Esophagus muscularis mucosa (tissue), 4 donors: Measurements from ENCODE around the gene DAZAP1. TPM values are rescaled to one million over a fixed set of nuclear protein-coding genes. Genes with fewer than 3 reads are reported as not detected.

ENCODE experiments used
- DNase-seq: peaks from one replicate; pipeline ENCODE4 v3.0.0-alpha.2; 2017; ENCODE audit errors: extremely low spot score
- H3K27ac ChIP-seq, 4 donors: fragments of 200-600 bp; sonication (generic); replicated peaks in 1 of 4; 1 replicate in 3 of 4; 2 replicates in 1 of 4; pipeline ENCODE4 v1.5.1; 2016 to 2019; ENCODE audit warnings: mild to moderate bottlenecking in 1 of 4
- H3K27me3 ChIP-seq, 4 donors: fragments of 200-600 bp; sonication (generic); one replicate each; pipeline versions ENCODE4 v1.5.1 to v1.6.0; 2016 to 2019
- H3K36me3 ChIP-seq, 4 donors: fragments of 200-600 bp; sonication (generic); one replicate each; pipeline ENCODE4 v1.5.1; 2016 to 2019
- H3K4me1 ChIP-seq, 4 donors: fragments of 200-600 bp; sonication (generic); one replicate each; pipeline ENCODE4 v1.5.1; 2016 to 2019
- H3K4me3 ChIP-seq, 4 donors: fragments of 200-600 bp; sonication (generic); 1 replicate in 2 of 4; 2 replicates in 2 of 4; pipeline ENCODE4 v1.5.1; 2016 to 2019; ENCODE audit warnings: mild to moderate bottlenecking in 4 of 4, moderate library complexity in 1 of 4
- H3K9me3 ChIP-seq, 4 donors: fragments of 200-600 bp; sonication (generic); 1 replicate in 3 of 4; 2 replicates in 1 of 4; pipeline ENCODE4 v1.5.1; 2016 to 2019
- EP300 ChIP-seq: sonication (generic); formaldehyde crosslinking; IDR thresholded peaks from one replicate; pipeline ENCODE4 v1.6.1; 2017; ENCODE audit warnings: antibody characterized with exemption
- POLR2A ChIP-seq: fragments of 450-650 bp; IDR thresholded peaks from one replicate; pipeline ENCODE4 v1.6.1; 2017; ENCODE audit warnings: antibody characterized with exemption, moderate library complexity, mild to moderate bottlenecking, low read depth
- POLR2AphosphoS5 ChIP-seq, 2 donors: sonication (generic); formaldehyde crosslinking; IDR thresholded peaks; one replicate each; pipeline ENCODE4 v1.6.1; 2017; ENCODE audit warnings: antibody characterized with exemption in 2 of 2
- WGBS: methylation state at CpG from one replicate; pipeline ENCODE4 v1.1.5; 2018; 5-methylcytosine and 5-hydroxymethylcytosine counted together
- intact Hi-C: fragments of 100-400 bp; cut with DNase I; formaldehyde crosslinking; loops from one replicate; pipeline ENCODE4 v1.15.1; 2023
- total RNA-seq, 4 donors: library from RNA; depleted of rRNA; stranded (reverse); fragments of >200 nt; gene quantifications; one replicate each; pipeline versions ENCODE4 v1.1.0 to v1.2.1, GENCODE V29; 2016
- TF ChIP-seq, protein P1 (sequence below), 3 experiments: fragments of 200-600 bp in 2 of 3; fragments of 450-650 bp in 1 of 3; sonication (generic) in 2 of 3; IDR thresholded peaks; one replicate each; pipeline ENCODE4 v1.5.1; 2017 to 2019; ENCODE audit warnings: antibody characterized with exemption in 3 of 3, mild to moderate bottlenecking in 2 of 3, moderate library complexity in 1 of 3

The DAZAP1 gene
- total RNA-seq, 4 donors from 2014 or later, result 44.9 to 79.4 (median 52.9) TPM

DNA sequence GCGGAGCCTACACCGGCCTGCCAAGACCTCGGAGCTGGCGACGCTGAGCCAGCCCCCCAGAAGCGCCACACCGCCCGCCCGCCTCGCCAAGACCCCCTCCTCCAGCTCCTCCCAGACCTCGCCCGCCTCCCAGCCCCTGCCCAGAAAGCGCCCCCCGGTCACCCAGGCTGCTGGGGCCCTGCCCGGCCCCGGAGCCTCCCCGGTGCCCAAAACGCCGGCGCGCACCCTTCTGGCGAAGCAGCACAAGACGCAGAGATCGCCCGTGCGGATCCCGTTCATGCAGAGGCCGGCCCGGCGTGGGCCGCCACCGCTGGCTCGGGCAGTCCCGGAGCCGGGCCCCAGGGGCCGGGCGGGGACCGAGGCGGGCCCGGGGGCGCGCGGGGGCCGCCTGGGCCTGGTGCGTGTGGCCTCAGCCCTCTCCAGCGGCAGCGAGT lies 61.5 kb downstream of the DAZAP1 start:
- WGBS, result 4% methylated on average over 9 of the region's 47 CpGs
- TF ChIP-seq POLR2A (no peak), POLR2AphosphoS5 (IDR thresholded peaks at IDR 0.05) (no peak), EP300 (no peak)
- TF ChIP-seq, protein P1, sequence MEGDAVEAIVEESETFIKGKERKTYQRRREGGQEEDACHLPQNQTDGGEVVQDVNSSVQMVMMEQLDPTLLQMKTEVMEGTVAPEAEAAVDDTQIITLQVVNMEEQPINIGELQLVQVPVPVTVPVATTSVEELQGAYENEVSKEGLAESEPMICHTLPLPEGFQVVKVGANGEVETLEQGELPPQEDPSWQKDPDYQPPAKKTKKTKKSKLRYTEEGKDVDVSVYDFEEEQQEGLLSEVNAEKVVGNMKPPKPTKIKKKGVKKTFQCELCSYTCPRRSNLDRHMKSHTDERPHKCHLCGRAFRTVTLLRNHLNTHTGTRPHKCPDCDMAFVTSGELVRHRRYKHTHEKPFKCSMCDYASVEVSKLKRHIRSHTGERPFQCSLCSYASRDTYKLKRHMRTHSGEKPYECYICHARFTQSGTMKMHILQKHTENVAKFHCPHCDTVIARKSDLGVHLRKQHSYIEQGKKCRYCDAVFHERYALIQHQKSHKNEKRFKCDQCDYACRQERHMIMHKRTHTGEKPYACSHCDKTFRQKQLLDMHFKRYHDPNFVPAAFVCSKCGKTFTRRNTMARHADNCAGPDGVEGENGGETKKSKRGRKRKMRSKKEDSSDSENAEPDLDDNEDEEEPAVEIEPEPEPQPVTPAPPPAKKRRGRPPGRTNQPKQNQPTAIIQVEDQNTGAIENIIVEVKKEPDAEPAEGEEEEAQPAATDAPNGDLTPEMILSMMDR (IDR thresholded peaks at IDR 0.05), result no peak
- H3K9me3 ChIP-seq, result no peaks in the 10 kb centered on the region
- peaks cover 54 to 89% (median 82%) of the 10 kb centered on the region in 4 donors for H3K4me1 ChIP-seq
- H3K36me3 ChIP-seq, result peaks cover 0 to 3% (median 0%) of the 10 kb centered on the region in 4 donors
- no peak overlapping the region for H3K27ac ChIP-seq
- peaks cover 32 to 98% (median 71%) of the 10 kb centered on the region in 4 donors for H3K27me3 ChIP-seq
- DNase-seq, result no peak
- intact Hi-C loops, result no loop called here
- peak overlapping the region; percentile 46 to 59 (median 49) for H3K4me3 ChIP-seq

DNA sequence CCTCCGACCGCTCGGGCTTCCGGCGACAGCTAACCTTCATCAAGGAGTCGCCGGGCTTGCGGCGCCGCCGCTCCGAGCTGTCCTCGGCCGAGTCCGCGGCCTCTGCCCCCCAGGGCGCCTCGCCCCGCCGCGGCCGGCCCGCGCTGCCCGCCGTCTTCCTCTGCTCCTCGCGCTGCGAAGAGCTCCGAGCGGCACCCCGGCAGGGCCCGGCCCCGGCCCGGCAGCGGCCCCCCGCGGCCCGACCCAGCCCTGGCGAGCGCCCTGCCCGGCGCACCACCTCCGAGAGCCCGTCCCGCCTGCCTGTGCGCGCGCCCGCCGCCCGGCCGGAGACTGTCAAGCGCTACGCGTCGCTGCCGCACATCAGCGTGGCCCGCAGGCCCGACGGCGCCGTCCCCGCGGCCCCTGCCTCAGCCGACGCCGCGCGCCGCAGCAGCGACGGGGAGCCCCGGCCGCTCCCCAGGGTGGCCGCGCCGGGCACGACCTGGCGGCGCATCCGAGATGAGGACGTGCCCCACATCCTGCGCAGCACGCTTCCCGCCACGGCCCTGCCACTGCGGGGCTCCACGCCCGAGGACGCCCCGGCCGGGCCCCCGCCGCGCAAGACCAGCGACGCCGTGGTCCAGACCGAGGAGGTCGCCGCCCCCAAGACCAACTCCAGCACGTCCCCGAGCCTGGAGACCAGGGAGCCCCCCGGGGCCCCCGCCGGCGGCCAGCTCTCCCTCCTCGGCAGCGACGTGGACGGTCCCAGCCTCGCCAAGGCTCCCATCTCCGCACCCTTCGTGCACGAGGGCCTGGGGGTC lies 62.1 kb downstream of the DAZAP1 start:
- Histone ChIP-seq H3K27ac (no peak overlapping the region), H3K27me3 (peaks cover 32 to 100% (median 71%) of the 10 kb centered on the region in 4 donors), H3K9me3 (no peaks in the 10 kb centered on the region), H3K4me3 (peak overlapping the region; percentile 46 to 59 (median 49)), H3K36me3 (peaks cover 0 to 10% (median under 1%) of the 10 kb centered on the region in 4 donors), H3K4me1 (peaks cover 58 to 95% (median 85%) of the 10 kb centered on the region in 4 donors)
- no peak for DNase-seq
- TF ChIP-seq, protein P1 (IDR thresholded peaks at IDR 0.05), result no peak
- TF ChIP-seq POLR2AphosphoS5 (IDR thresholded peaks at IDR 0.05) (no peak), POLR2A (no peak), EP300 (no peak)
- intact Hi-C loops, result no loop called here
- 12% methylated on average over 32 of the region's 117 CpGs for WGBS

DNA sequence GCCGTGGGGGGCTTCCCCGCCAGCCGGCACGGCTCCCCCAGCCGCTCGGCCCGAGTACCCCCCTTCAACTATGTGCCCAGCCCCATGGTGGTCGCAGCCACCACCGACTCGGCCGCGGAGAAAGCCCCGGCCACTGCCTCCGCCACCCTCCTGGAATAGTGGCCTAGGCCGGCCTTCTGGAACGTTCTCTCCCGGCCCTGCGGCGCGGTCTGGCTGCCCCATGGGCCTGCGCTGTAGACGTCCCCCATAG lies 62.6 kb downstream of the DAZAP1 start:
- WGBS, result 6% methylated on average over 6 of the region's 22 CpGs
- Histone ChIP-seq H3K36me3 (peaks cover 0 to 15% (median 5%) of the 10 kb centered on the region in 4 donors), H3K4me1 (peaks cover 58 to 95% (median 86%) of the 10 kb centered on the region in 4 donors), H3K9me3 (no peaks in the 10 kb centered on the region), H3K4me3 (peak overlapping the region; percentile 46 to 59 (median 49)), H3K27me3 (peaks cover 32 to 100% (median 71%) of the 10 kb centered on the region in 4 donors), H3K27ac (no peak overlapping the region)
- no peak for DNase-seq
- intact Hi-C loops, result no loop called here
- TF ChIP-seq, protein P1 (IDR thresholded peaks at IDR 0.05), result no peak
- TF ChIP-seq POLR2AphosphoS5 (IDR thresholded peaks at IDR 0.05) (no peak), POLR2A (no peak), EP300 (no peak)

DNA sequence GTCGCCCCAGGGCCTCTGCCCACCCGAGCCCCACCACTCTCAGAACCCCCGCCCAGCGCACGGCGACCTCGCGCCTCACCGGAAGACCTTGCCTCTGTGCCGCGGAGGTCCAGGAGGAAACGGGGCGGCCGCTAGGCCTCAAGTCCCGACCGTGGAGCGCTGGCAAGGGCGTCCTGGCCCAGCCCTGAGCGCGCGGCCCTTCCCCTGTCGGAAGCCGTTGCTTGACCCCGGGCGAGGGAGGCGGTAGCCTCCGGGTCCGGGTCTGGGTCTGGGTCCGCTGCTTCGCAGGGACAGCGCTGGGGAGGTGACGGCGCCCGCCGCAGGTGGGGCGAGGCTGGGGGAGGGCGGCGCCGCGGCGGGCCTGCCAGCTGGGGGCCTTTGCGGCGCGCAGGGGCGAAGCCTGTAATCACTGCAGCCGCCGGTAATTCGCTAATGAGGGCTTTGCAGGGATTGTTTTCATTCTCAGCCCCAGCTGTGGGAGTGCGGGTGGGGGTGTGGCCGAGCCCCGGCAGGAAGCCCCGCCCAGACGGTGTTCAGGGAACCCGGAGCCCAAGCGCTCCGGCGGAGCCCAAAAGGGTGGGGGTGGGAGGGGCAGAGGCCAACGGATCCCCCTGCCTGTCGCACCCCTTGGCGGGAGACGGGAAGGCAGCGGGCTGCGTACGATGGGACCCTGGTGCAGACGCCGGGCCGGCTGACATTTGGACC lies 63.1 kb downstream of the DAZAP1 start:
- TF ChIP-seq, protein P1 (IDR thresholded peaks at IDR 0.05), result no peak
- TF ChIP-seq POLR2A, result no peak
- TF ChIP-seq POLR2AphosphoS5 (IDR thresholded peaks at IDR 0.05), result no peak
- no peak for TF ChIP-seq EP300
- H3K4me1 ChIP-seq, result peaks cover 58 to 91% (median 84%) of the 10 kb centered on the region in 4 donors
- no peak for DNase-seq
- no peaks in the 10 kb centered on the region for H3K9me3 ChIP-seq
- peak overlapping the region; percentile 46 to 59 (median 49) for H3K4me3 ChIP-seq
- H3K27me3 ChIP-seq, result peaks cover 32 to 100% (median 71%) of the 10 kb centered on the region in 4 donors
- intact Hi-C loops, result no loop called here
- 9% methylated on average over 31 of the region's 67 CpGs for WGBS
- no peak overlapping the region for H3K27ac ChIP-seq
- H3K36me3 ChIP-seq, result peaks cover 0 to 20% (median 8%) of the 10 kb centered on the region in 4 donors
